AG10803 (cell line): Measurements from ENCODE around the gene SLPI.

Experiments
- DNase-seq: peaks from one replicate; pipeline ENCODE4 v3.0.0; 2010; ENCODE audit warnings: low read depth
- H3K4me3 ChIP-seq: 2 replicates; pipeline ENCODE4 v1.5.1; 2011; ENCODE audit warnings: mild to moderate bottlenecking, low read length, control low read depth
- CTCF ChIP-seq: conservative IDR thresholded peaks from 2 replicates; pipeline ENCODE4 v1.5.1; 2011; ENCODE audit warnings: mild to moderate bottlenecking, low read length, control low read depth, inconsistent platforms

Gene SLPI

DNA sequence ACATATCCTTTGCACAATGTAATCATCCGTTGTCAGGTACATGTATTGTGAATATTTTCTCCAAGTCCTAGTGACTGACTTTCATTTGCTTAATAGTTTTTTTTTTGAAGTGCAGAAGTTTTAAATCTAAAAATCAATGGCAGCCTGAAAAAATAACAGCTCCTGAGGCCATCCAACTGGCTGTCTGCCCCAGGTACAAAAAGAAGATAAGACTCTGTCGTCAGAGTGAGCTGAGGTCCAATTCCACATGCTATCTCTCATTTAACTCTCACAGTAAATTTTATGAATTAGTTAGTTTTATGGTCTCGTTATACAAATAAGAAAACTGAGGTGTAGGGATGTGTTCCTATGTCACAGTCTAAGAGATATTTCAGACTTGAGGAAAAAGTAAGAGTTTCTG lies 21.0 kb upstream of the SLPI start:
- TF ChIP-seq CTCF: no peak

GRCh38 chr20:45269754-45270270 lies 15.4 kb upstream of the SLPI start:
- no peak overlapping the region for H3K4me3 ChIP-seq
- no peak for DNase-seq
- no peak for TF ChIP-seq CTCF

More for the DNA sequence above, 21.0 kb upstream of the SLPI start:
- DNase-seq: no peak
- no peak overlapping the region for H3K4me3 ChIP-seq

- TF ChIP-seq CTCF: no peak
These were observed 14.7 kb upstream of the SLPI start for GRCh38 chr20:45269056-45269455.

DNA sequence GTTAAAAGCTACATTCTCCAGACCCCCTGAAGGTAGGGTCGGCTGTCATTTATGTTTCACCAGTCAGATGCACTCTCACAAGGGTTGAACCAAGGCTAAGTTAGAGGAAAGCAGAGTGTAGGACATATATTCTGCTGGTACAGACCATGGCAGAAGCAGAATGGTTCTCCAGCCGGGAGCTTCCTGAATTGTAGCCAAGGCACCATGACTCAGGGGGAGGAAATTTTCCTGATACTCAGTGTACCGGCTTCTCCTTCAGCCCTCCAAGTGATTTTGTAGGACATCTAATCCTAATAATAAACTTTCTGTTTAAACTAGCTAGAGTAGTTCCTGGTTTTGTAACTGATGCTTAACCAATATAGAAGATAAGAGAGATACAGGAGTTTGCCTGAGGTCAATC lies 14.2 kb upstream of the SLPI start:
- DNase-seq: no peak
- no peak for TF ChIP-seq CTCF
- no peak overlapping the region for H3K4me3 ChIP-seq

More at GRCh38 chr20:45269056-45269455, 14.7 kb upstream of the SLPI start:
- no peak overlapping the region for H3K4me3 ChIP-seq
- no peak for DNase-seq

DNA sequence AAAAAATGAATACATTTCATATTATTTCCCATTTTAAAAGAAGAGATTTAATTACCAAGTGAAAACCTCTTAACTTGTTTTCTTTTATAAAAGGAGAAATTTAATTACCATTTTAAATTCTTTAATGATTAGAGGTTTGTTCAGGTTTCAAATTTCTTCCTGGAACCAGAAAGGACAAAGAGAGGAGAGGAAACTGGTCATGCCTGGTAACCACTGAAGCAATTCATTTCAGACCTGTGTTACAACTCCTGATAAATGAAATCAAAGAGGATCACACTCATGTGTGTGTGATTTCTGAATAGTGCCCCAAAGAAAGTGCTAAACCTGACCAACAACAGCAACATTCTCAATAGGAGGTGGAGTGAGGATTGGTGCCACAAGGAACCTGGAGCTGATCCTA lies 12.6 kb upstream of the SLPI start:
- DNase-seq: no peak
- TF ChIP-seq CTCF: no peak
- no peak overlapping the region for H3K4me3 ChIP-seq

- no peak for TF ChIP-seq CTCF
- no peak overlapping the region for H3K4me3 ChIP-seq
- no peak for DNase-seq
These were observed 9.3 kb upstream of the SLPI start for GRCh38 chr20:45263556-45264266.

DNA sequence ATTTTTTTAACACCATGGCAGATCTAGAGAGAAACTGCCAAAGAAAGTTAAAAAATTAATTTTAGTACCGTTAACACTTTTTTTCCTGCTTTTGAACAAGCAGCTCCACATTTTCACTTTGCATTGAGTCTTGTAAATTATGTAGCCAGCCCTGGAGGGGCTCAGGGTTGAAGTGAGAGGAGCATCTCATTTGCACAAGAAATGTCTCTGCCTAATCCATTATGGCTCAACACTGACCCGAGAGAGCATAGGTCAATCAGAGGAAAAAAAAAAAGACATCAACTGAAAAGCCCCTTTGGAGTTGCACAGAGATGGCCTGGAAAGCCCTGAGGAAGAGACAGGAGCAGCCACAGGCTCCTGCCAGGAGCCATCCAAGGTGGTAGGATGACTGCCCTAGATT lies 4.3 kb upstream of the SLPI start:
- DNase-seq: no peak
- no peak overlapping the region for H3K4me3 ChIP-seq
- no peak for TF ChIP-seq CTCF
